NOMO-1 treated with DMSO at 0.1 percent for 48 hours (cell line): ENCODE measurements around the gene RETREG3.
"Not testable (repeated sequence)": the region's sequence is repeated elsewhere in the genome, so short reads cannot be mapped to it uniquely, and the experiment has no call there.

Source experiments
- DNase-seq: peaks from one replicate; lab custom pipeline; 2025; ENCODE audit not compliant: unreplicated experiment; lab: John Stamatoyannopoulos, UW

Gene RETREG3

DNA sequence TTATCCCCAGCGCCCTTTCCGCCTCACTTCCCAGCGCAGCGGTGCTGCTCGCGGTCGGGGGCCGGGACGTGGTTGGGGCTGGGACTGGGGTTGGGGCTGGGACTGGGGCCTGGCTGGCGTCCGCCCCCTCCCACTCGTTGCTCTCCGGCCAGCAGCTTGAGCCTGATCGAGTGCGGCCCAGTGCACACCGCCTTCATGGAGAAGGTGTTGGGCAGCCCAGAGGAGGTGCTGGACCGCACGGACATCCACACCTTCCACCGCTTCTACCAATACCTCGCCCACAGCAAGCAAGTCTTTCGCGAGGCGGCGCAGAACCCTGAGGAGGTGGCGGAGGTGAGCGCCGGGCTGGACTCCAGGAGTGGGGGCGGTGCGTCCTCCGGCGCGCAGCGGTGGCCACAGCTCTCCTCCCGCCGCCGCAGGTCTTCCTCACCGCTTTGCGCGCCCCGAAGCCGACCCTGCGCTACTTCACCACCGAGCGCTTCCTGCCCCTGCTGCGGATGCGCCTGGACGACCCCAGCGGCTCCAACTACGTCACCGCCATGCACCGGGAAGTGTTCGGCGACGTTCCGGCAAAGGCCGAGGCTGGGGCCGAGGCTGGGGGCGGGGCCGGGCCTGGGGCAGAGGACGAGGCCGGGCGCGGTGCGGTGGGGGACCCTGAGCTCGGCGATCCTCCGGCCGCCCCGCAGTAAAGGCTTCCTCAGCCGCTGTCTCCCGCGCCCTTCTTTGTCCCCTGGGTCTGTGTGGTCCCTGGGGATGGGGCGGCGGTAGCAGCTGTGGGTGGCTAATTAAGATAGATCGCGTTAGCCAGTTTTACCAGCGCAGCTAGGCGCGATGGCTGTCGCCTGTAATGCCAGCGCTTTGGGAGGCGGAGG lies 54.7 kb downstream of the RETREG3 start:
- DNase-seq = peak; percentile 79

DNA sequence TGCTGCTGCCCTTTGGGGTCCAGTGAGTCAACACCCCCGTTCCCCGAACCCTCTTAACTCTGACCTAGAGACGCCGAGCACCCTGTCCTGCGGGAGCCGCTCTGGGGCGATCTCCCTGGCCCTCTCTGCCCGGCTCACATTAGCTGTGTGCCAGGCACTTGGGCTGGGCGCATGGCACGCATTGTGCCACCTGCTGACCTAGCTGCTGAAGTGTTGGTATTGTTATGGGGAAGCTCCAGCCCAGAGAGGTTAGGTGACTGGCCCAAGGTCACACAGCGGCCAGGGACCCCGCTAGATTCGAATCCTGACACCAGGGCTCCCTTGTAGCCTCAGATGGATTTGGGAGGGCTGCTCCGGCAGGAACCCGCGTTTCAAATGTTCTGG lies 55.3 kb downstream of the RETREG3 start:
- DNase-seq = no peak

DNA sequence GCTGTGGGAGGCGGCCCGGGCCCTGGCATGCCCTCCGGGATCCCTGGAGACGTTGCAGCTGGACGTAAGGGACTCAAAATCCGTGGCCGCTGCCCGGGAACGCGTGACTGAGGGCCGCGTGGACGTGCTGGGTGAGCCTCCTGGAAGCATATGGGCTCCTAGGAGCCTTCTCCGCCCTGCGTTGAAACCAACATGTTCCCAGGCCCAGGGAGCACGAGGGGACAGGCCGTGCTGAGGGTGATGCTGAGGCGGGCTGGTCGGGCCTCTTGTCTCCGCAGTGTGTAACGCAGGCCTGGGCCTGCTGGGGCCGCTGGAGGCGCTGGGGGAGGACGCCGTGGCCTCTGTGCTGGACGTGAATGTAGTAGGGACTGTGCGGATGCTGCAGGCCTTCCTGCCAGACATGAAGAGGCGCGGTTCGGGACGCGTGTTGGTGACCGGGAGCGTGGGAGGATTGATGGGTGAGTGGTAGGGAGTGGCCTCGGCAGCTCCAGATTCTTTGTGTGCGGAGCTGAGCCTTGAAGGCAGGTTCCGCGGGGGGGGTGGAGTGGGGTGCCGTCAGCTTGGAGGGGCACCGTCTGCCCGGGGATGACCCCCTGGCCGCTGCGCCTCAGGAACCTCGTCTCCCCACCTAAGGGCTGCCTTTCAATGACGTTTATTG lies 55.9 kb downstream of the RETREG3 start:
- DNase-seq = no peak

DNA sequence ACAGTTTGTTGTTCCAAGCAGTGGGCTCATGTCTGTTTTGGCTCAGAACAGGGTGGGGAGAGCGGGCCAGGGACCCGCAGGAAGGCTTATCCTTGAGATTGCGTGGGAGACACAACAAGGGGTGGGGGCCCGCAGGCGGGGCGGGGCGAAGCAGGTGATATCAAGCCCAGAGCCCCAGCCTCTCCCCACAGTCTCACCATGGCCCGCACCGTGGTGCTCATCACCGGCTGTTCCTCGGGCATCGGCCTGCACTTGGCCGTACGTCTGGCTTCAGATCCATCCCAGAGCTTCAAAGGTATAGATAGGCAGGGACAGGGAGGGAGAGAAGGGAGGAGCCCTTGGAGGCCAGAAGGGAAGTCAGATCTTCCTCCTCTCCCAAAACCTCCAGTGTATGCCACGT lies 56.4 kb downstream of the RETREG3 start, which contains the start of gene HSD17B1:
Gene HSD17B1, plus strand, starts transcription at position 188 of the 400 bp plus-strand sequence. Its CDS starts 11 bp downstream, at position 199.
- not testable (repeated sequence) for DNase-seq

DNA sequence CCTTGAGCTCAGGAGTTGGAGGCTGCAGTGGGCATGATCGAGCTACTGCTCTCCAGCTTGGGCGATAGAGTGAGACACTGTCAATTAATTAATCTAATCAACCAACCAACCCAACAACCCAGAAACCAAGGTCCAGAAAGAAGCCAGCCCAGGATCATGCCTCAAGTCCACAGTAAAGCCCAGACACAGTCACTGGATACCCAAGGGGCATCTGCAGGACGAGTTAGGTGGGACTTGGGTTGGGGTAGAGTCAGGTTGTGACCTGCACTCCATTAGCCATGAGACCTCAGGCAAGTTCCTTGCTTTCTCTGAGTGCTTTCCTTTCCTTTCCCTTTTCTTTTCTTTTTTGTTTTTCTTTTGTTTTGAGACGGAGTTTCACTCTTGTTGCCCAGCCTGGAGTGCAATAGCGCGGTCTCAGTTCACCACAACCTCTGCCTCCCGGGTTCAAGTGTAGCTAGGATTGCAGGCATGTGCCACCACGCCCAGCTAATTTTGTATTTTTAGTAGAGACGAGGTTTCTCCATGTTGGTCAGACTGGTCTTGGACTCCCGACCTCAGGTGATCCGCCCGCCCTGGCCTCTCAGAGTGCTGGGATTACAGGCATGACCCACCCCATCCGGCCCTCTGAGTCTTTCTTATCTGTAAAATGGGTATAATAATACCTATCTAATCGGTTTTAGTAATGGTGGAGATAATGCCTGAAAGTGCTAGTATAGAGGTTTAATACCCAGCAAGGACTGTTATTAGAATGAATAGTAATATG lies 60.0 kb downstream of the RETREG3 start:
- no peak for DNase-seq

DNA sequence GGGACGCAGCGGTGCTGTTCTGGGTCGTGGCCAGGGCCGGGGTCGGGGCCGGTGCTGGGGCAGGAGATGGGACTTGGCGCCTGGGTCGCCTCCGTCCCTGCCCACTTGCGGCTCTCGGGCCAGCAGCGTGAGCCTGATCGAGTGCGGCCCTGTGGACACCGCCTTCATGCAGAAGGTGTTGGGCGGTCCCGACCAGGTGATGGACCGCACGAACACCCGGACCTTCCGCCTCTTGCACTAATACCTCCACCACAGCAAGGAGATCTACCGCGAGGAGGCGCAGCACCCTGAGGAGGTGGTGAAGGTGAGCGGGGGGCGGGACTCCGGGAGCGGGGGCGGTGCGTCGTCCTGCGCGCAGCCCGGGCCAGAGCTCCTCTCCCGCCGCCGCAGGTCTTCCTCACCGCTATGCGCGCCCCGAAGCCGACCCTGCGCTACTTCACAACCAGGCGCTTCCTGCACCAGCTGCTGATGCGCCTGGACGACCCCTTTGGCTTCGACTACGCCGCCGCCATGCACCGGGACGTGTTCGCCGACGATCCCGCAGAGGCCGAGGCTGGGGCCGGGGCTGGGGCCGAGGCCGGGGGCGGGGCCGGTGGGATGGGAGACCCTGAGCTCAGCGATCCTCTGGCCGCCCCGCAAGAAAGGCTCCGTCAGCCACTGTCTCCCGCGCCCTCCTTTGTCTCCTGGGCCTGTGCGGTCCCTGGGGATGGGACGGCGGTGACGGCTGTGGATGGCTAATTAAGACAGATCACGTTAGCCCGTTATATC lies 60.9 kb downstream of the RETREG3 start:
- no peak for DNase-seq

DNA sequence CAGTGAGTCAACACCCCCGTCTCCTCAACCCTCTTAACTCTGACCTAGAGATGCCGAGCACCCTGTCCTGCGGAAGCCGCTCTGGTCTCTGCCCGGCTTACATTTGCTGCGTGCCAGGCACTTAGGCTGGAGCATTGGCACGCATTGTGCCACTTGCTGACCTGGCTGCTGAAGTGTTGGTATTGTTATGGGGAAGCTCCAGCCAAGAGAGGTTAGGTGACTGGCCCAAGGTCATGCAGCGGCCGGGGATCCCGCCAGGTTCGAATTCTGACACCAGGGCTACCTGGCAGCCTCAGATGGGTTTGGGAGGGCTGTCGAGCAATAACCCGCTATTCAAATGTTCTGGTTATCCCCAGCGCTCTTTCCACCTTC lies 61.5 kb downstream of the RETREG3 start:
- no peak for DNase-seq

DNA sequence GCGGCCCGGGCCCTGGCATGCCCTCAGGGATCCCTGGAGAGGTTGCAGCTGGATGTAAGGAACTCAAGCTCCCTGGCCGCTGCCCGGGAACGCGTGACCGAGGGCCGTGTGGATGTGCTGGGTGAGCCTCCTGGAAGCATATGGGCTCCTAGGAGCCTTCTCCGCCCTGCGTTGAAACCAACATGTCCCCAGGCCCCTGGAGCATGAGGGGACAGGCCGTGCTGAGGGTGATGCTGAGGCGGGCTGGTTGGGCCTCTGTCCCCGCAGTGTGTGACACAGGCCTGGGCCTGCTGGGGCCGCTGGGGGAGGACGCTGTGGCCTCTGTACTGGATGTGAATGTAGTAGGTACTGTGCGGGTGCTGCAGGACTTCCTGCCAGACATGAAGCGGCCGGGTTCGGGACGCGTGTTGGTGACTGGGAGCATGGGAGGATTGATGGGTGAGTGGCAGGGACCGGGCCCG lies 62.1 kb downstream of the RETREG3 start:
- DNase-seq = no peak

DNA sequence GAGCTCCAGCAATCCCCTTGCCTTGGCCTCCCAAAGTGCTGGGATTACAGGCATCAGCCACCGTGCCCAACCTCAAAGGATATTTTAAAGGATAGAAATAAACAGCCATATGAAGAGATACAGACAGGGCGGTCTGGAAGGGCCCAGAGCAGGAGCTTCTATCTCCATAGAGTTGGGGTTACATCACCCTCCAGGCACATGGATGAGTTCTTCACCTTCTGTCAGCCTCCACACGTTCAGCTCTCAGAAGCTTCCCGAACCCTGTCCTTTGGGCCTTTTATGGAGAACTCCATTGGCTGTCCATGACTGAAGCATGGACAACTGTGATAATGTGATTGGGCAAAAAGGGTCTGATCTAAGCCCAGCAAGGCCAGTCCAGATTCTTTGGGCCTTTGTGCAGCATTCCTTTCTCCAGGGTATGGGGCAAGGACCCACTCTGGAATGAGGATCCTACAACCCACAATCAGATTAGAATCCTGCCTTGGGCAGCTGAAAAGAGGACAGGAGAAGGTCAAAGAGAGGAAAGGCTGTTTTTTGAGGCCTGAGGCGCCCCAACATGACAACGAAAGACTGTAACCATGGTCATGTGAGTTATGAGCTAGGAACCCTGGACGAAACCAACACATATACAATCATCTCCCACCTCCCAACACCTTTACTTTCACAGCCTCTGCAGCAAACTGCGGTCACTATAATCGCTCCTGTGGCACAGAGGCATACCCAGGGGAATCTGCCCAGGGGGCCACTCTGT lies 63.2 kb downstream of the RETREG3 start:
- not testable (repeated sequence) for DNase-seq

DNA sequence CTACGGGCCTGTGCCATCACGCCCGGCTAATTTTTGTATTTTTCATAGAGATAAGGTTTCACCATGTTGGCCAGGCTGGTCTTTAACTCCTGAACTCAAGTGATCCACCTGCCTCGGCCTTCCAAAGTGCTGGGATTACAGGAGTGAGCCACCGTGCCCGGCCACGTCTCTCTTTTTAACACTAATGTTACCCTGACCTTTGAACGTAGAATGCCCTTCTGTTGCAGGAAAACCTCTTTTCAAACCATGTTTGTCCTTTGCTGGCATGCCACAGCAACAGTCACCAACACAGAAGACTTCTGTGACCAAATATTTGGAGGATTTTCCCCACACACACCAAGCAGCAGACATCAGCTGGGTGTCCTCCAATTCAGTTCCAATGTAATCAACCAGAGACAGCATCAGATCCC lies 64.3 kb downstream of the RETREG3 start:
- no peak for DNase-seq

DNA sequence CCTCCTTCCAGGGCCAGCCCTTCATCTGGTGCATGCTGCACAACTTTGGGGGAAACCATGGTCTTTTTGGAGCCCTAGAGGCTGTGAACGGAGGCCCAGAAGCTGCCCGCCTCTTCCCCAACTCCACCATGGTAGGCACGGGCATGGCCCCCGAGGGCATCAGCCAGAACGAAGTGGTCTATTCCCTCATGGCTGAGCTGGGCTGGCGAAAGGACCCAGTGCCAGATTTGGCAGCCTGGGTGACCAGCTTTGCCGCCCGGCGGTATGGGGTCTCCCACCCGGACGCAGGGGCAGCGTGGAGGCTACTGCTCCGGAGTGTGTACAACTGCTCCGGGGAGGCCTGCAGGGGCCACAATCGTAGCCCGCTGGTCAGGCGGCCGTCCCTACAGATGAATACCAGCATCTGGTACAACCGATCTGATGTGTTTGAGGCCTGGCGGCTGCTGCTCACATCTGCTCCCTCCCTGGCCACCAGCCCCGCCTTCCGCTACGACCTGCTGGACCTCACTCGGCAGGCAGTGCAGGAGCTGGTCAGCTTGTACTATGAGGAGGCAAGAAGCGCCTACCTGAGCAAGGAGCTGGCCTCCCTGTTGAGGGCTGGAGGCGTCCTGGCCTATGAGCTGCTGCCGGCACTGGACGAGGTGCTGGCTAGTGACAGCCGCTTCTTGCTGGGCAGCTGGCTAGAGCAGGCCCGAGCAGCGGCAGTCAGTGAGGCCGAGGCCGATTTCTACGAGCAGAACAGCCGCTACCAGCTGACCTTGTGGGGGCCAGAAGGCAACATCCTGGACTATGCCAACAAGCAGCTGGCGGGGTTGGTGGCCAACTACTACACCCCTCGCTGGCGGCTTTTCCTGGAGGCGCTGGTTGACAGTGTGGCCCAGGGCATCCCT lies 65.7 kb downstream of the RETREG3 start:
- DNase-seq = no peak

DNA sequence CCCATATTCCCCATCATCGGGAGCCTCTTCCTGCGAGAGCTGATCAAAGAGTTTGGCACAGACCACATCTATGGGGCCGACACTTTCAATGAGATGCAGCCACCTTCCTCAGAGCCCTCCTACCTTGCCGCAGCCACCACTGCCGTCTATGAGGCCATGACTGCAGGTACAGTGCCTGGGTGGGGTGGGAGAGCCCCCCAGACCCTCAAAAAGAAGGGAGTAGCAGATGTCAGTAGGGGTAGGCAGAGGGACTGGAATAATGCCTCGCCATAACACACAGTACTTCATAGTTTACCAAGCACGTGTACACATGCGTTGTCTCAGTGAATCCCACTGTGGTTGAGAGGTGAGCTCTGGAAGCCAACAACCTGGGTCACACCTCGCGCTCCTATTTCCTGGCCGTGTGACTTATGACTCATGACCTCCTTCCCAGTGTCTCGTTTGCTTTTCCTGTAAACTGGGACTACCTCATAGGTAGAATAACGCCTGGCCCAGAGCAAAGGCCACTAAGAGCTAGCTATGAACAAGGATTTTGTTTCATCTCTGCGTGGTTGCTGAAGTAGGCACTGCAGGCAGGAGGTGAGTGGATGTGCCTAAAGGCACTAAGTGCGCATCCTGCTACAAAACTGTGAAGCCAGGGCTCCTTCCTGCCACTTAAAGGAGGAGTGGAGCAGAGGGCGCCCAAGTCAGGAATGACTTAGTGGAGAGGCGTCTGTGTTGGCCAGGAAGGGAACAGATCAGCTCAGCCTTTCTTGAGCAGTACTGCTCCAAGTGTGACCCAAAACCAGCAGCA lies 67.9 kb downstream of the RETREG3 start:
- no peak for DNase-seq

DNA sequence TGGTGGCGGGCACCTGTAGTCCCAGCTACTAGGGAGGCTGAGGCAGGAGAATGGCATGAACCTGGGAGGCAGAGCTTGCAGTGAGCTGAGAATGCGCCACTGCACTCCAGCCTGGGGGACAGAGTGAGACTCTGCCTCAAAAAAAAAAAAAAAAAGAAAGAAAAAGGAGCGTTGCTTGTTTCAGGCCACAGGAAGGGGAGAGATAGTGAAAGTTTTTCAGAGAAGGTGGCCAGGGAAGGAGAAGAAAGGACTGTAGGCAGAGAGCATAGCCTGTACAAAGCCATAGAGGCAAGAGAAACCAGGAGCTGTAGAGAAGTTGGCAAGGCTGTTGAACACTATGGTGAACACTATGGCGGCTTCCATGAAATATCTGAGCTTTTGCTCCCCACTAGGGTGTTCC lies 68.6 kb downstream of the RETREG3 start:
- DNase-seq = not testable (repeated sequence)

DNA sequence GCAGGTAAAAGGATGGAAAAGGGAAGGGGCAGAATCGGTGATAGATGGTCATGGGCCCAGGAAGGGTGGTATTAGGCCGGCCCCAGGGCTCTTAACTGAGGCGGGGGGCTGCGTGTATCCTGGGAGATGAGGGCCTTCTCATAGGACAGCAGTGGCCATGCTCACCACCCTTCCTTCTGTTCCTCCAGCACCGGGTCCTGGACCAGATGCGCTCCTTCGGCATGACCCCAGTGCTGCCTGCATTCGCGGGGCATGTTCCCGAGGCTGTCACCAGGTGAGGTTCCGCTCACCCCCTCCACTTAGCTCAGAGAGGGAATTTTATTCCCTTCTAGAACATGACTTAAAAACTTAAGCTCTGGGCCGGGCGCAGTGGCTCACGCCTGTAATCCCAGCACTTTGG lies 70.7 kb downstream of the RETREG3 start:
- DNase-seq = no peak

DNA sequence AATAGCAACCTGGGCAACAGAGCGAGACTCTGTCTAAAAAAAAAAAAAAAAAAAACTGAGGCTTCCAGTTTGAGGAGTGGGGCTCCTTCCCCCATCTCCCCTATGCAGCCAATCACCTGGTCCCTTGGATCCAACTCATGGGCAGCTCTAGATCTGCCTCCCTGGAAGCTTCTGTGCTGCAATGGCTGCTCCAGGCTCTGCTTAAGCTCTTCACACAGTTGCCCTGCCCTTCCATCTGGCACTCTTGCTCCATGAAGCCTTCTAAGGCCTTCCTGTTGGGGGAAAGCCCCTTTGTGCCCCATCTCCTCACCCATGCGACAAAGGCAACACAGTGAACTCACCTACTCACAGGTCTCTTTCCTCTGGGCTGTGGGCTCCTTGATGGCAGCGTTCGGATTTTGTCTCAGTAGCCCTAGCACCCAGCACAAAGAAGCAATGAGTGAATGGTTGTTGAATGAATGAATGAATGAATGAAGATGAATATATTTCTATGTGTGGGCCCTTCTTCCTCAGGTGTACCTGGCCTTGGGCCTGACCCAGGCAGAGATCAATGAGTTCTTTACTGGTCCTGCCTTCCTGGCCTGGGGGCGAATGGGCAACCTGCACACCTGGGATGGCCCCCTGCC lies 71.2 kb downstream of the RETREG3 start:
- no peak for DNase-seq

DNA sequence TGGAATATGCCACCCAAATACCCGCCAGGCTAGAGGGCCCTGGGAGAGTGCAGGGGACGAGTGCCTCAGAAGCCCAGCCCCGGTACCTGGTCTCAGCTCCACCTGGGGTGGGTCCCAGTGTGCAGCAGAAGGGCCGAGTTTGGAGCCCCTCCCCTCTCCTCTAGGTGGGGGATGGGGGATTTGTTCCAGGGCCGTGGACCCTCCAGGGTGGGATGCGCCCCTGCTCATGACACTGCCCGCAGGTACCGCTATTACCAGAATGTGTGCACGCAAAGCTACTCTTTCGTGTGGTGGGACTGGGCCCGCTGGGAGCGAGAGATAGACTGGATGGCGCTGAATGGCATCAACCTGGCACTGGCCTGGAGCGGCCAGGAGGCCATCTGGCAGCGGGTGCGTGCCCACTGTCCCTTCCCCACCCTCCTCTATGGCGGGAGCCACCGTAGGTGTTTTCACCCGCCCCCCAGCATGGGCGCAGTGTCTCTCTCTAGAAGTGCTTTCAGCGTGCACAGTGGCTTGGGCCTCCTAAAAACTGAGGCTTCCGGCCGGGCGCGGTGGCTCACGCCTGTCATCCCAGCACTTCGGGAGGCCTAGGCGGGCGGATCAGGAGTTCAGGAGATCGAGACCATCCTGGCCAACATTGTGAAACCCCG lies 71.9 kb downstream of the RETREG3 start:
- DNase-seq = no peak

DNA sequence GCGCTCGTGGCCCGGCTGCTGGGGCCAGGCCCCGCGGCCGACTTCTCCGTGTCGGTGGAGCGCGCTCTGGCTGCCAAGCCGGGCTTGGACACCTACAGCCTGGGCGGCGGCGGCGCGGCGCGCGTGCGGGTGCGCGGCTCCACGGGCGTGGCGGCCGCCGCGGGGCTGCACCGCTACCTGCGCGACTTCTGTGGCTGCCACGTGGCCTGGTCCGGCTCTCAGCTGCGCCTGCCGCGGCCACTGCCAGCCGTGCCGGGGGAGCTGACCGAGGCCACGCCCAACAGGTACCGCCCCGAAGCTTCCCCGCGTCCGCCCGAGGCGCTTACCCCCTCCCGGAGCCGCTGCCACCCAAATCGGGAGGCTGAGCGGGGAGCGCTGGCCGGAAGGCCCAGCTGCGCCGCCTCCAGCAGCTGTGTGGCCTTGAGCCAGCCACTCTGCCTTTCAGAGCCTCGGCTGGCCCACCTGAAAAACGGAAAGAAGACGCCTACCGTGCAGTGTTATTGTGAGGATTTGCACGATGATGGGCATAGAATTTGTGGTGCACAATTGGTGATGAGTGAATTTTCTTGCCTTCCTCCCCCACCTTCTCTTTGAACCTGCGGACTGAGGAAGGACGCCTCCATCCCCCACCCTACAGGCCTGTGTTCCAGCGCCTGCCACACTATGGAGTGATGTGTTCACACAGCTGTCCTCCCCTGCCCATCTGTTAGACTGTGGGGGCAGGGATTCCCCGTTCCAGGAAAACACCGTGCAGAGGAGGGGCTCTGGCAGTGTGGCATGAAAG lies 72.6 kb downstream of the RETREG3 start:
- DNase-seq = peak; percentile 38
